OCI-LY1 (cell line): ENCODE data around the gene DTX3.

Experiments used
- H2AFZ ChIP-seq: fragments of 200-600 bp; sonication (generic), shearing (Covaris generic); 2 replicates; pipeline ENCODE4 v1.6.0; 2014; ENCODE audit warnings: antibody characterized with exemption, mild to moderate bottlenecking, low read length
- H3F3A ChIP-seq: fragments of 200-600 bp; sonication (generic), shearing (Covaris generic); 2 replicates; pipeline ENCODE4 v1.6.0; 2014; ENCODE audit warnings: mild to moderate bottlenecking, antibody characterized with exemption, low read length, moderate library complexity; ENCODE audit not compliant: insufficient read depth
- H3K27ac ChIP-seq: fragments of 200-600 bp; sonication (generic); 2 replicates; pipeline ENCODE4 v1.5.1; 2014; ENCODE audit warnings: low read length, mixed run types, mild to moderate bottlenecking, low read depth; ENCODE audit not compliant: poor library complexity, severe bottlenecking
- H3K27me3 ChIP-seq: fragments of 200-600 bp; sonication (generic); 2 replicates; pipeline ENCODE4 v1.6.0; 2014; ENCODE audit warnings: antibody characterized with exemption, mild to moderate bottlenecking, low read length, moderate library complexity; ENCODE audit not compliant: insufficient read depth
- H3K36me3 ChIP-seq: fragments of 200-600 bp; sonication (generic); 2 replicates; pipeline ENCODE4 v1.6.1; 2014; ENCODE audit warnings: mild to moderate bottlenecking, antibody characterized with exemption, low read length, moderate library complexity, mixed read lengths; ENCODE audit not compliant: insufficient read depth
- H3K4me1 ChIP-seq: fragments of 200-600 bp; sonication (generic); 2 replicates; pipeline ENCODE4 v1.5.1; 2014; ENCODE audit warnings: mild to moderate bottlenecking, low read length, moderate library complexity; ENCODE audit not compliant: insufficient read depth, severe bottlenecking
- H3K4me2 ChIP-seq: fragments of 200-600 bp; sonication (generic), shearing (Covaris generic); 2 replicates; pipeline ENCODE4 v1.6.1; 2014; ENCODE audit warnings: low read length
- H3K4me3 ChIP-seq: fragments of 200-600 bp; sonication (generic); 2 replicates; pipeline ENCODE4 v1.5.1; 2014; ENCODE audit warnings: low read length, low read depth, mild to moderate bottlenecking, mixed read lengths; ENCODE audit not compliant: poor library complexity, severe bottlenecking
- H3K79me2 ChIP-seq: fragments of 200-600 bp; shearing (Covaris generic); 2 replicates; pipeline ENCODE4 v1.6.1; 2016; ENCODE audit warnings: mixed run types, low read length, mixed read lengths; ENCODE audit not compliant: insufficient read depth
- H3K9ac ChIP-seq: fragments of 200-600 bp; sonication (generic), shearing (Covaris generic); 2 replicates; pipeline ENCODE4 v1.6.1; 2014; ENCODE audit warnings: mild to moderate bottlenecking, low read length, mixed read lengths
- H3K9me2 ChIP-seq: fragments of 200-600 bp; sonication (generic), shearing (Covaris generic); 2 replicates; pipeline ENCODE4 v1.6.1; 2014; ENCODE audit warnings: low read depth, mild to moderate bottlenecking, low read length, mixed read lengths
- H3K9me3 ChIP-seq: fragments of 200-600 bp; shearing (Covaris generic); 2 replicates; pipeline ENCODE4 v1.6.1; 2014; ENCODE audit warnings: low read length, mixed read lengths
- H4K20me1 ChIP-seq: fragments of 200-600 bp; sonication (generic), shearing (Covaris generic); 2 replicates; pipeline ENCODE4 v1.6.0; 2016; ENCODE audit warnings: mild to moderate bottlenecking, low read length; ENCODE audit not compliant: insufficient read depth
- EZH2 ChIP-seq: fragments of 200-600 bp; sonication (generic), shearing (Covaris generic); IDR thresholded peaks from 2 replicates; pipeline ENCODE4 v1.8.0; 2017; ENCODE audit warnings: borderline replicate concordance, mixed run types, mild to moderate bottlenecking, antibody characterized with exemption, low read length, moderate library complexity, mixed read lengths
- TF ChIP-seq, protein P1 (sequence below): fragments of 200-600 bp; sonication (generic), shearing (Covaris generic); IDR thresholded peaks from 2 replicates; pipeline ENCODE4 v1.5.1; 2017; ENCODE audit warnings: mild to moderate bottlenecking, antibody characterized with exemption, low read length, moderate library complexity, mixed read lengths

DTX3 gene, protein sequence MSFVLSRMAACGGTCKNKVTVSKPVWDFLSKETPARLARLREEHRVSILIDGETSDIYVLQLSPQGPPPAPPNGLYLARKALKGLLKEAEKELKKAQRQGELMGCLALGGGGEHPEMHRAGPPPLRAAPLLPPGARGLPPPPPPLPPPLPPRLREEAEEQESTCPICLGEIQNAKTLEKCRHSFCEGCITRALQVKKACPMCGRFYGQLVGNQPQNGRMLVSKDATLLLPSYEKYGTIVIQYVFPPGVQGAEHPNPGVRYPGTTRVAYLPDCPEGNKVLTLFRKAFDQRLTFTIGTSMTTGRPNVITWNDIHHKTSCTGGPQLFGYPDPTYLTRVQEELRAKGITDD

DNA sequence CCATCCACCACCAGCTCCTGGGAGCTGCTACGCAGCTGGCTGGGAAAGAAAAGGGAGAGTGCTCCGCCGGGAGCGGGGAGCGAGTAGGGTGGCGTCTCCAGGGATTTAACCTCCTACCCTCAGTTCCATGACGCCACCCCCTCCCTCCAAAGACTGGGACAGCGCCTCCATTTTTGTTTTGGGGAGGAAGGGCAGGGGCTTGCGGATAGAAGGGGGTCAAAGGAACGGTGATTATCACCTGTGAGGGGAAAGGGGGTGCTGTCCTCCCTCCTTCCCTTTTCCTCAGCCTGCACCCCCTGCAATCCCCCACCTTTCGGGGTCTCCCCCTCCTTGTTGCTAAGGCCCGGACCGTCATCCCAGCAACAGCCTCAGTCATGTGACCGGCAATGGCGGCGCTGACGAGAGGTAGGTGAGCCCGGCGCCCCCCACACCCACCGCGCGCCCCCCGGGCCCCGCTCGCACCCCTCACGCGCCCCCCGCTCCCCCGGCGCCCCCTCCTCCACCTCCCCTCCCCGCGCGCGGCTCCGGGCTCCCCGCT is at the start of gene DTX3:
Gene DTX3 (plus strand): TSS at position 371 of the 538 bp plus-strand sequence. CDS start 1,694 bp downstream, outside the sequence.
- Histone ChIP-seq H3K27me3 (no peaks in the 10 kb centered on the region), H3K4me3 (peak within 1 kb of the TSS; percentile 70), H3K4me1 (peaks cover 16% of the 10 kb centered on the region), H3K36me3 (peaks cover 19% of the 10 kb centered on the region; the same call in 1 of the 2 replicates), H3K27ac (no peak within 1 kb of the TSS), H3K4me2 (peak within 1 kb of the TSS; percentile 94), H3K9me3 (no peaks in the 10 kb centered on the region), H2AFZ (0 out of 2 replicates have a peak within 1 kb of the TSS, but pooled peaks have one; percentile 19), H4K20me1 (no peaks in the 10 kb centered on the region), H3K9ac (peak within 1 kb of the TSS; percentile 72), H3K79me2 (no peaks in the 10 kb centered on the region), H3F3A (no peaks in the 10 kb centered on the region), H3K9me2 (no peaks in the 10 kb centered on the region)
- no peak for TF ChIP-seq EZH2
- TF ChIP-seq, protein P1, sequence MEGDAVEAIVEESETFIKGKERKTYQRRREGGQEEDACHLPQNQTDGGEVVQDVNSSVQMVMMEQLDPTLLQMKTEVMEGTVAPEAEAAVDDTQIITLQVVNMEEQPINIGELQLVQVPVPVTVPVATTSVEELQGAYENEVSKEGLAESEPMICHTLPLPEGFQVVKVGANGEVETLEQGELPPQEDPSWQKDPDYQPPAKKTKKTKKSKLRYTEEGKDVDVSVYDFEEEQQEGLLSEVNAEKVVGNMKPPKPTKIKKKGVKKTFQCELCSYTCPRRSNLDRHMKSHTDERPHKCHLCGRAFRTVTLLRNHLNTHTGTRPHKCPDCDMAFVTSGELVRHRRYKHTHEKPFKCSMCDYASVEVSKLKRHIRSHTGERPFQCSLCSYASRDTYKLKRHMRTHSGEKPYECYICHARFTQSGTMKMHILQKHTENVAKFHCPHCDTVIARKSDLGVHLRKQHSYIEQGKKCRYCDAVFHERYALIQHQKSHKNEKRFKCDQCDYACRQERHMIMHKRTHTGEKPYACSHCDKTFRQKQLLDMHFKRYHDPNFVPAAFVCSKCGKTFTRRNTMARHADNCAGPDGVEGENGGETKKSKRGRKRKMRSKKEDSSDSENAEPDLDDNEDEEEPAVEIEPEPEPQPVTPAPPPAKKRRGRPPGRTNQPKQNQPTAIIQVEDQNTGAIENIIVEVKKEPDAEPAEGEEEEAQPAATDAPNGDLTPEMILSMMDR: no peak

DNA sequence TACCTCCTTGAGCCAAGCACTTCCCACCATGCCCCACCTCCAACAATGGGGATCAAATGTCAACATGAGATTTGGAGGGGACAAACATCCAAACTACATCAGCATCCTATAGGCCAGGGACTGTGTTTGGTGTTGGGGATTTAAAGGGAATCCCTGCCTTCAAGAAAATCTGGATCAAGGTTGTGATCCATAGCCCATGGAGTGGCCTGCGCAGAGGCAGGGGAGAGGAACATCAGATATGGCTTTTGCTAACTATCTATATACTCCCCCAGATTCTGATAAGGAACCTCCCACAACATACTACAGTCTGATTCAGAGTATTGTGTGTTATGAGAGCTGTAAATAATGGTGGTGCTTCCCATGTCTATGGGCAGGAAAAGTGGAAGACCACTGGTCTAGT is 49.7 kb upstream of the DTX3 start:
- H3K27ac ChIP-seq: no peak overlapping the region
- no peak overlapping the region for H3K4me2 ChIP-seq
- no peak overlapping the region for H3K9ac ChIP-seq
- no peaks in the 10 kb centered on the region for H3K9me2 ChIP-seq
- no peaks in the 10 kb centered on the region for H3K9me3 ChIP-seq
- H2AFZ ChIP-seq: no peak overlapping the region
- no peak overlapping the region for H3K4me3 ChIP-seq
- no peaks in the 10 kb centered on the region for H3K36me3 ChIP-seq
- H3F3A ChIP-seq: no peaks in the 10 kb centered on the region
- no peak for TF ChIP-seq EZH2
- TF ChIP-seq, protein P1: no peak
- H3K79me2 ChIP-seq: no peaks in the 10 kb centered on the region
- no peaks in the 10 kb centered on the region for H4K20me1 ChIP-seq
- no peaks in the 10 kb centered on the region for H3K27me3 ChIP-seq
- peaks cover 5% of the 10 kb centered on the region for H3K4me1 ChIP-seq

DNA sequence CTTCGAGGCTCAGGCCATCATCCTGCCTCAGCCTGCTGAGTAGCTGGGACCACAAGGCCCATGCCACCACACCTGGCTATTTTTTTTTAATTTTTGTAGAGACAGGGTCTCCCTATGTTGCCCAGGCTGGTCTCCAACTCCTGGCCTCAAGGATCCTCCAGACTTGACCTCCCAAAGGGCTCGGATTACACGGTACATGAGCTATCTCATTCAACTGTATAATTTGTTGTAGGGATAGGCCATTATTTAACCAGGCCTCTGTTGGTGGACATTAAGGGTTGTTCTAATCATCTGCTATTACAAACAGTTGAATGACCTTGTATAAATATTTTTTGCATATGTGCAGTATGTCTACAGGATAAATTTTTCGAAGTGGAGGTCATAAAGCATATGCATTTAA is 45.8 kb upstream of the DTX3 start:
- Histone ChIP-seq H4K20me1 (no peaks in the 10 kb centered on the region), H2AFZ (no peak overlapping the region), H3K4me1 (no peaks in the 10 kb centered on the region), H3K9me2 (no peaks in the 10 kb centered on the region), H3K9me3 (no peaks in the 10 kb centered on the region), H3K9ac (no peak overlapping the region), H3F3A (no peaks in the 10 kb centered on the region), H3K79me2 (no peaks in the 10 kb centered on the region), H3K4me3 (no peak overlapping the region), H3K27ac (no peak overlapping the region), H3K27me3 (0 out of 2 replicates have a peak, but pooled peaks cover 5% of the 10 kb centered on the region), H3K36me3 (no peaks in the 10 kb centered on the region), H3K4me2 (no peak overlapping the region)
- no peak for TF ChIP-seq EZH2
- TF ChIP-seq, protein P1: no peak
